ENCODE measurements around the gene C1orf21.

C1orf21 gene

DNA sequence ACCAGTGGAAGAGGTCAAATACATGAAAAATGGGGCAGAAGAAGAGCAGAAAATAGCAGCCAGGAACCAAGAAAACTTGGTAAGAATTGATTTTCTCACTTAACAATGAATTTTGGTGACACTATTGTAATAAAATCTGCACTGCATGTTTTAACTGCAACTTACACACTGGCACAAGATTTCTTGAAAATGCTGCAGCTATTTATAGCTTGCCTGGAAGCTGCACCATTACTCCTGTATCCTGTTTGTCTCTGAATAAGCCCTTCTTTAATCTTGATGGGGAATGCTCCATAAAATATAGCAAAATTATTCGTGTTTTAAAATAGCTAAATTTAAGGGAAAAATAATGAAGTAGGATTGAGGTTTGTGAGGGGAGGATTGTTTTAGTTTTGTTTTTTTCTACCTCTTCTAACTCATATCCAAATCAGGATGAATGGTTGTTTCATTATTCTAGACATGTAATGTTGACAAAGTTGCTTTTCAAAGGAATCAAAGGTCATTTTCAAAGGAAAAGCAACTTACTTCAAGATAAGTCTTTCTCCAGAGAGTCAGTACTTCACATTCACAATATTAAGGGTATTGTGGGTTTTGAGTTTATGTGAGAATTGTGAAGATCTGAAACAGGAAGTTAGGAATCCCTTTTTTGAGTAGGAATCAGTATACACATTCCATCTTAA lies 120.9 kb downstream of the C1orf21 start:
- TF ChIP-seq, protein P1, sequence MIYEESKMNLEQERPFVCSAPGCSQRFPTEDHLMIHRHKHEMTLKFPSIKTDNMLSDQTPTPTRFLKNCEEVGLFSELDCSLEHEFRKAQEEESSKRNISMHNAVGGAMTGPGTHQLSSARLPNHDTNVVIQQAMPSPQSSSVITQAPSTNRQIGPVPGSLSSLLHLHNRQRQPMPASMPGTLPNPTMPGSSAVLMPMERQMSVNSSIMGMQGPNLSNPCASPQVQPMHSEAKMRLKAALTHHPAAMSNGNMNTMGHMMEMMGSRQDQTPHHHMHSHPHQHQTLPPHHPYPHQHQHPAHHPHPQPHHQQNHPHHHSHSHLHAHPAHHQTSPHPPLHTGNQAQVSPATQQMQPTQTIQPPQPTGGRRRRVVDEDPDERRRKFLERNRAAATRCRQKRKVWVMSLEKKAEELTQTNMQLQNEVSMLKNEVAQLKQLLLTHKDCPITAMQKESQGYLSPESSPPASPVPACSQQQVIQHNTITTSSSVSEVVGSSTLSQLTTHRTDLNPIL (CRISPR knock-in tag; IDR thresholded peaks at IDR 0.05; ENCODE audit: low read depth): no peak
- no peak for TF ChIP-seq SNAI2 (CRISPR knock-in tag; IDR thresholded peaks at IDR 0.05)
- no peak for TF ChIP-seq ZFP3 (CRISPR knock-in tag; IDR thresholded peaks at IDR 0.05)
- TF ChIP-seq PPARA (CRISPR knock-in tag; IDR thresholded peaks at IDR 0.05; ENCODE audit: borderline replicate concordance): no peak
- TF ChIP-seq ZNF8 (CRISPR knock-in tag; IDR thresholded peaks at IDR 0.05): no peak
- no peak for TF ChIP-seq RARB (CRISPR knock-in tag; IDR thresholded peaks at IDR 0.05)
- TF ChIP-seq ARNTL (CRISPR knock-in tag; IDR thresholded peaks at IDR 0.05; ENCODE audit: borderline replicate concordance, low read depth): no peak
- peak; percentile 91 for ATAC-seq

DNA sequence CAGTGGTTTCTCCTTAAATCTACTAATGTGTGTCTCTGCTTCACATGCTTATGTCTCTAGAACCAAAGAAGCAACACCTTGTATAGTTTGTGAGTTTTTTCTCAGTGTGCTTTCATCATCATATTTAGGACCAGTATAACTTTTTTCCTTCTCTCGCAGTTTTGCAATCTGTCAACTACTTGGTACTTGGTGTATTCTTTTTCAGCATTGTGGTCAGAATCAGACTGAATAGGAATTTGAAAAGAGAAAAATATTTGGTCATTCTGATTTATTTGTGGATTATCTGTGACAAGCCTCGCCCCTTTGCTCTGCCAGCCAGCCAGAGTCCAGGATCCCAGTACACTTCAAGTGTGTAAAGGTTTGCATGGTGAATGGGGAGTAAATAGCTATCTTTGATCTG lies 122.3 kb downstream of the C1orf21 start:
- TF ChIP-seq ZFP3 (CRISPR knock-in tag; IDR thresholded peaks at IDR 0.05) (no peak), TCF4 (CRISPR knock-in tag; IDR thresholded peaks at IDR 0.05; ENCODE audit: borderline replicate concordance) (no peak), CSDC2 (CRISPR knock-in tag; IDR thresholded peaks at IDR 0.05) (no peak), TOX (CRISPR knock-in tag; IDR thresholded peaks at IDR 0.05; ENCODE audit: borderline replicate concordance) (0 out of 2 replicates have a peak, but pooled peaks have one; percentile 12)
- no peak for ATAC-seq

DNA sequence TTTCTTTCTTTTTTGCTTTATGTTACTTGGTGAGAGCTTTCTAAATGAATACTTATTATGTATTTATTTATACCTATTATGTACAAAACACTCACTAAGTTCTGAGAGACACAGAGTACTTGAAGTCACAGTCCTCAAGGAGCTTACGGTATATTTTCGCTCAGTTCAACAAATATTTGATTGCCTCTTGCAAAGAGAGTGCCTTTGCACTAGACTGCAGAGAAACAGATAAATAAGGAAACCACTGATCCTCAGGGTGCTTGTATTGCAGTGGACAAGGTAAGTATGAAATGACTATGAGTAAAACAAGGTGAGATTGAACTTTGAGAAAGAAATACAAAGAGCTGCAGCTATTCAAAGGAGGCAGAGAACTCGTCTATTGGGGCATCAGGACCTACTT lies 123.3 kb downstream of the C1orf21 start:
- TF ChIP-seq TCF4 (CRISPR knock-in tag; IDR thresholded peaks at IDR 0.05; ENCODE audit: borderline replicate concordance): no peak
- no peak for TF ChIP-seq ZNF565 (CRISPR knock-in tag; conservative IDR thresholded peaks at IDR 0.05; ENCODE audit: low read depth)
- no peak for TF ChIP-seq ISL1 (CRISPR knock-in tag; IDR thresholded peaks at IDR 0.05)
- no peak for TF ChIP-seq ZFP3 (CRISPR knock-in tag; IDR thresholded peaks at IDR 0.05)
- no peak for ATAC-seq

DNA sequence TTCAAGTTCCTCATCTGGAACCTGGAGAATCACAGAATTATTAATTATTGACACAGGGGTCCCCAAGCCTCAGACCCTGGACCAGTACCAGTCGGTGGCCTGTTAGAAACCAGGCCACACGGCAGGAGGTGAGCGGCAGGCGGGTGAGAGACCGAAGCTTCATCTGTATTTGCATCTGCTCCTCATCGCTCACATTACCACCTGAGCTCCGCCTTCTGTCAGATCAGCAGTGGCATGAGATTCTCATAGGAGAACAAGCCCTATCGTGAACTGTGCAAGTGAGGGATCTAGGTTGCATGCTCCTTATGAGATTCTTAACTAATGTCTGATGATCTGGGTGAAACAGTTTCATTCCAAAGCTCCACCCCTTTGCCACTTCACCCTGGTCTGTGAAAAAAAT lies 125.9 kb downstream of the C1orf21 start:
- ATAC-seq: no peak
- TF ChIP-seq TCF4 (CRISPR knock-in tag; IDR thresholded peaks at IDR 0.05; ENCODE audit: borderline replicate concordance): no peak
- no peak for TF ChIP-seq ZNF565 (CRISPR knock-in tag; conservative IDR thresholded peaks at IDR 0.05; ENCODE audit: low read depth)
- no peak for TF ChIP-seq GLIS3 (CRISPR knock-in tag; IDR thresholded peaks at IDR 0.05)
- TF ChIP-seq TOX (CRISPR knock-in tag; IDR thresholded peaks at IDR 0.05; ENCODE audit: borderline replicate concordance): no peak
- TF ChIP-seq SNAI2 (CRISPR knock-in tag; IDR thresholded peaks at IDR 0.05): no peak
- TF ChIP-seq RARB (CRISPR knock-in tag; IDR thresholded peaks at IDR 0.05): no peak
- TF ChIP-seq ISL1 (CRISPR knock-in tag; IDR thresholded peaks at IDR 0.05): no peak
- no peak for TF ChIP-seq ESRRG (CRISPR knock-in tag; IDR thresholded peaks at IDR 0.05)
- TF ChIP-seq BACH2 (CRISPR knock-in tag; IDR thresholded peaks at IDR 0.05; ENCODE audit: borderline replicate concordance): no peak

DNA sequence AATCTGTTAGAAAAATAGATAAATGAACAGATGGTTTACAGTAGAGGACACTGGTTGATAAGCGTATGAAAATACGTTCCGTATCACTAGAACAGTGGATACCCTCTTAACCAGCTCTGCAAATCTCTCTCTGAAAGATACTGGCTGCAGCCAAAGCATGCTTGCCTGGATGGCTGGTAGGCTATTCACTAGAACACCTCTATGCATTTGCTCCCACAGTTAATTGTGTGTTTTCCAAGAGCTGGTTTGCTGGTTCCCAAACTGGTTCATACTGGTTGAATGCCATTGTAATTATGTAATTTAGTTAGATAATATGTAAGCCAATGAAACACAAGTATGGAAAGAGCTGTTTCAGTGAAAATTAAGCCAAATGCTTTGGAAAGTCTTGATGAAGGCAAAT lies 126.6 kb downstream of the C1orf21 start:
- TF ChIP-seq, protein P1 (CRISPR knock-in tag; IDR thresholded peaks at IDR 0.05; ENCODE audit: low read depth): no peak
- TF ChIP-seq, protein P2, sequence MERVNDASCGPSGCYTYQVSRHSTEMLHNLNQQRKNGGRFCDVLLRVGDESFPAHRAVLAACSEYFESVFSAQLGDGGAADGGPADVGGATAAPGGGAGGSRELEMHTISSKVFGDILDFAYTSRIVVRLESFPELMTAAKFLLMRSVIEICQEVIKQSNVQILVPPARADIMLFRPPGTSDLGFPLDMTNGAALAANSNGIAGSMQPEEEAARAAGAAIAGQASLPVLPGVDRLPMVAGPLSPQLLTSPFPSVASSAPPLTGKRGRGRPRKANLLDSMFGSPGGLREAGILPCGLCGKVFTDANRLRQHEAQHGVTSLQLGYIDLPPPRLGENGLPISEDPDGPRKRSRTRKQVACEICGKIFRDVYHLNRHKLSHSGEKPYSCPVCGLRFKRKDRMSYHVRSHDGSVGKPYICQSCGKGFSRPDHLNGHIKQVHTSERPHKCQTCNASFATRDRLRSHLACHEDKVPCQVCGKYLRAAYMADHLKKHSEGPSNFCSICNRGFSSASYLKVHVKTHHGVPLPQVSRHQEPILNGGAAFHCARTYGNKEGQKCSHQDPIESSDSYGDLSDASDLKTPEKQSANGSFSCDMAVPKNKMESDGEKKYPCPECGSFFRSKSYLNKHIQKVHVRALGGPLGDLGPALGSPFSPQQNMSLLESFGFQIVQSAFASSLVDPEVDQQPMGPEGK (CRISPR knock-in tag; IDR thresholded peaks at IDR 0.05; ENCODE audit: borderline replicate concordance): no peak
- no peak for TF ChIP-seq OSR1 (CRISPR knock-in tag; IDR thresholded peaks at IDR 0.05)
- no peak for TF ChIP-seq ZNF565 (CRISPR knock-in tag; conservative IDR thresholded peaks at IDR 0.05; ENCODE audit: low read depth)
- no peak for TF ChIP-seq PPARA (CRISPR knock-in tag; IDR thresholded peaks at IDR 0.05; ENCODE audit: borderline replicate concordance)
- TF ChIP-seq, protein P3, sequence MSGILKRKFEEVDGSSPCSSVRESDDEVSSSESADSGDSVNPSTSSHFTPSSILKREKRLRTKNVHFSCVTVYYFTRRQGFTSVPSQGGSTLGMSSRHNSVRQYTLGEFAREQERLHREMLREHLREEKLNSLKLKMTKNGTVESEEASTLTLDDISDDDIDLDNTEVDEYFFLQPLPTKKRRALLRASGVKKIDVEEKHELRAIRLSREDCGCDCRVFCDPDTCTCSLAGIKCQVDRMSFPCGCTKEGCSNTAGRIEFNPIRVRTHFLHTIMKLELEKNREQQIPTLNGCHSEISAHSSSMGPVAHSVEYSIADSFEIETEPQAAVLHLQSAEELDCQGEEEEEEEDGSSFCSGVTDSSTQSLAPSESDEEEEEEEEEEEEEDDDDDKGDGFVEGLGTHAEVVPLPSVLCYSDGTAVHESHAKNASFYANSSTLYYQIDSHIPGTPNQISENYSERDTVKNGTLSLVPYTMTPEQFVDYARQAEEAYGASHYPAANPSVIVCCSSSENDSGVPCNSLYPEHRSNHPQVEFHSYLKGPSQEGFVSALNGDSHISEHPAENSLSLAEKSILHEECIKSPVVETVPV (CRISPR knock-in tag; IDR thresholded peaks at IDR 0.05): no peak
- TF ChIP-seq, protein P4, sequence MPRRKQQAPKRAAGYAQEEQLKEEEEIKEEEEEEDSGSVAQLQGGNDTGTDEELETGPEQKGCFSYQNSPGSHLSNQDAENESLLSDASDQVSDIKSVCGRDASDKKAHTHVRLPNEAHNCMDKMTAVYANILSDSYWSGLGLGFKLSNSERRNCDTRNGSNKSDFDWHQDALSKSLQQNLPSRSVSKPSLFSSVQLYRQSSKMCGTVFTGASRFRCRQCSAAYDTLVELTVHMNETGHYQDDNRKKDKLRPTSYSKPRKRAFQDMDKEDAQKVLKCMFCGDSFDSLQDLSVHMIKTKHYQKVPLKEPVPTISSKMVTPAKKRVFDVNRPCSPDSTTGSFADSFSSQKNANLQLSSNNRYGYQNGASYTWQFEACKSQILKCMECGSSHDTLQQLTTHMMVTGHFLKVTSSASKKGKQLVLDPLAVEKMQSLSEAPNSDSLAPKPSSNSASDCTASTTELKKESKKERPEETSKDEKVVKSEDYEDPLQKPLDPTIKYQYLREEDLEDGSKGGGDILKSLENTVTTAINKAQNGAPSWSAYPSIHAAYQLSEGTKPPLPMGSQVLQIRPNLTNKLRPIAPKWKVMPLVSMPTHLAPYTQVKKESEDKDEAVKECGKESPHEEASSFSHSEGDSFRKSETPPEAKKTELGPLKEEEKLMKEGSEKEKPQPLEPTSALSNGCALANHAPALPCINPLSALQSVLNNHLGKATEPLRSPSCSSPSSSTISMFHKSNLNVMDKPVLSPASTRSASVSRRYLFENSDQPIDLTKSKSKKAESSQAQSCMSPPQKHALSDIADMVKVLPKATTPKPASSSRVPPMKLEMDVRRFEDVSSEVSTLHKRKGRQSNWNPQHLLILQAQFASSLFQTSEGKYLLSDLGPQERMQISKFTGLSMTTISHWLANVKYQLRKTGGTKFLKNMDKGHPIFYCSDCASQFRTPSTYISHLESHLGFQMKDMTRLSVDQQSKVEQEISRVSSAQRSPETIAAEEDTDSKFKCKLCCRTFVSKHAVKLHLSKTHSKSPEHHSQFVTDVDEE (CRISPR knock-in tag; IDR thresholded peaks at IDR 0.05): no peak
- no peak for TF ChIP-seq ZFP30 (CRISPR knock-in tag; IDR thresholded peaks at IDR 0.05)
- TF ChIP-seq RARB (CRISPR knock-in tag; IDR thresholded peaks at IDR 0.05): no peak
- no peak for TF ChIP-seq SNAI2 (CRISPR knock-in tag; IDR thresholded peaks at IDR 0.05)
- TF ChIP-seq ESRRG (CRISPR knock-in tag; IDR thresholded peaks at IDR 0.05): no peak
- no peak for TF ChIP-seq TOX (CRISPR knock-in tag; IDR thresholded peaks at IDR 0.05; ENCODE audit: borderline replicate concordance)
- TF ChIP-seq BACH2 (CRISPR knock-in tag; IDR thresholded peaks at IDR 0.05; ENCODE audit: borderline replicate concordance): no peak
- no peak for TF ChIP-seq ZNF70 (CRISPR knock-in tag; IDR thresholded peaks at IDR 0.05)
- no peak for TF ChIP-seq CSDC2 (CRISPR knock-in tag; IDR thresholded peaks at IDR 0.05)
- no peak for TF ChIP-seq ZNF8 (CRISPR knock-in tag; IDR thresholded peaks at IDR 0.05)
- ATAC-seq: no peak
